HG03159 (cell line): Measurements from ENCODE around the gene COMT.
A peak's percentile ranks its signal among the peaks of the same experiment; 100 is the strongest.

Experiments used
- ATAC-seq: cut with Tn5 transposase; IDR thresholded peaks from one replicate; pipeline ENCODE4 v1.9.1; 2021; ENCODE audit warnings: mild to moderate bottlenecking, moderate library complexity; ENCODE audit not compliant: unreplicated experiment

COMT gene

GRCh38 chr22:20009582-20010306, 68.2 kb downstream of the COMT start:
- no peak for ATAC-seq

- no peak for ATAC-seq
Observed at GRCh38 chr22:20010307-20011122, 68.9 kb downstream of the COMT start.

GRCh38 chr22:20011123-20011992, 69.8 kb downstream of the COMT start:
- no peak for ATAC-seq

- ATAC-seq: no peak
Observed at GRCh38 chr22:20011993-20012740, 70.6 kb downstream of the COMT start.

GRCh38 chr22:20012741-20013331, 71.3 kb downstream of the COMT start:
- no peak for ATAC-seq

GRCh38 chr22:20013382-20013871, 71.9 kb downstream of the COMT start:
- no peak for ATAC-seq

- ATAC-seq: no peak
Observed at GRCh38 chr22:20014526-20015186, 73.1 kb downstream of the COMT start.

- no peak for ATAC-seq
Observed at GRCh38 chr22:20015187-20015625, 73.6 kb downstream of the COMT start.

GRCh38 chr22:20015971-20016733, 74.6 kb downstream of the COMT start:
- ATAC-seq: no peak

- peak; percentile 62 for ATAC-seq
Observed at GRCh38 chr22:20016734-20017621, 75.4 kb downstream of the COMT start, which contains the start of gene ARVCF. Gene ARVCF, minus strand, starts transcription at chr22:20016823. Its CDS starts 26,029 bp downstream, at chr22:19990794.

- no peak for ATAC-seq
Observed at GRCh38 chr22:20017622-20017958, 76.0 kb downstream of the COMT start.

- no peak for ATAC-seq
Observed at GRCh38 chr22:20018001-20018400, 76.4 kb downstream of the COMT start.
